Endodermal cell (in vitro differentiated cells): ENCODE data around the gene LPCAT4. TPM values are rescaled to one million over a fixed set of nuclear protein-coding genes. Genes with fewer than 3 reads are reported as not detected.

Experiments
- DNase-seq: peaks from one replicate; pipeline ENCODE4 v3.0.0-alpha.2; 2017
- H3K27ac ChIP-seq: 2 replicates; pipeline ENCODE4 v1.5.1; 2013; ENCODE audit warnings: mild to moderate bottlenecking, low read depth, low read length, moderate library complexity
- H3K27me3 ChIP-seq: 2 replicates; pipeline ENCODE4 v1.6.1; 2013; ENCODE audit warnings: mild to moderate bottlenecking, low read length, moderate library complexity; ENCODE audit not compliant: insufficient read depth, control insufficient read depth, poor library complexity, severe bottlenecking
- H3K36me3 ChIP-seq: 2 replicates; pipeline ENCODE4 v1.7.0; 2013; ENCODE audit warnings: mild to moderate bottlenecking, low read length, moderate library complexity; ENCODE audit not compliant: control insufficient read depth, insufficient read depth
- H3K4me1 ChIP-seq: one replicate; pipeline ENCODE4 v1.7.0; 2013; ENCODE audit warnings: low read length; ENCODE audit not compliant: control insufficient read depth, insufficient read depth
- H3K4me3 ChIP-seq: 2 replicates; pipeline ENCODE4 v1.5.1; 2013; ENCODE audit warnings: mild to moderate bottlenecking, low read length, moderate library complexity
- H3K9ac ChIP-seq: 2 replicates; pipeline ENCODE4 v1.6.1; 2013; ENCODE audit warnings: mild to moderate bottlenecking, low read length, moderate library complexity; ENCODE audit not compliant: poor library complexity, severe bottlenecking; ENCODE audit errors: extremely low read depth
- H3K9me3 ChIP-seq: 2 replicates; pipeline ENCODE4 v1.6.1; 2013; ENCODE audit warnings: mild to moderate bottlenecking, low read length, moderate library complexity; ENCODE audit not compliant: control insufficient read depth
- H3K27ac Mint-ChIP-seq: 2 replicates; pipeline ENCODE4 v1.8.0; 2020; ENCODE audit warnings: mixed read lengths
- H3K27me3 Mint-ChIP-seq: 2 replicates; pipeline ENCODE4 v1.8.0; 2021; ENCODE audit warnings: mild to moderate bottlenecking, mixed read lengths; ENCODE audit not compliant: insufficient read depth
- H3K36me3 Mint-ChIP-seq: 2 replicates; pipeline ENCODE4 v1.8.0; 2020; ENCODE audit warnings: low read depth, mixed read lengths
- H3K4me1 Mint-ChIP-seq: 2 replicates; pipeline ENCODE4 v1.8.0; 2020; ENCODE audit warnings: mixed read lengths
- H3K4me3 Mint-ChIP-seq: 2 replicates; pipeline ENCODE4 v1.8.0; 2020; ENCODE audit warnings: mild to moderate bottlenecking, moderate library complexity, mixed read lengths
- H3K9me3 Mint-ChIP-seq: 2 replicates; pipeline ENCODE4 v1.8.0; 2020; ENCODE audit warnings: mild to moderate bottlenecking, mixed read lengths
- WGBS, 2 experiments: methylation state at CpG; one replicate each; pipeline versions ENCODE4 v1.1.5 to v1.1.7; 2013; ENCODE audit warnings: missing lambda C conversion rate in 2 of 2, mixed read lengths in 1 of 2; ENCODE audit not compliant: insufficient coverage in 1 of 2, insufficient read length in 1 of 2; 5-methylcytosine and 5-hydroxymethylcytosine counted together
- total RNA-seq, 2 donors: library from RNA; stranded (reverse); fragmentation: NEBNext Ultra II Directional in 1 of 2; extraction: Animal tissue kit (Norgen Biotek cat#: 25700) in 1 of 2; gene quantifications; 2 replicates in 1 of 2; 3 replicates in 1 of 2; pipeline ENCODE4 v1.2.1, GENCODE V29; 2021
- TF ChIP-seq, protein P1 (sequence below): fragments of 200-600 bp; sonication (generic); conservative IDR thresholded peaks from 2 replicates; pipeline ENCODE4 v1.5.0; 2021; ENCODE audit warnings: antibody characterized with exemption, mild to moderate bottlenecking

Gene LPCAT4
- total RNA-seq, 2 donors from 2014 or later: 64.7 to 65.6 TPM

DNA sequence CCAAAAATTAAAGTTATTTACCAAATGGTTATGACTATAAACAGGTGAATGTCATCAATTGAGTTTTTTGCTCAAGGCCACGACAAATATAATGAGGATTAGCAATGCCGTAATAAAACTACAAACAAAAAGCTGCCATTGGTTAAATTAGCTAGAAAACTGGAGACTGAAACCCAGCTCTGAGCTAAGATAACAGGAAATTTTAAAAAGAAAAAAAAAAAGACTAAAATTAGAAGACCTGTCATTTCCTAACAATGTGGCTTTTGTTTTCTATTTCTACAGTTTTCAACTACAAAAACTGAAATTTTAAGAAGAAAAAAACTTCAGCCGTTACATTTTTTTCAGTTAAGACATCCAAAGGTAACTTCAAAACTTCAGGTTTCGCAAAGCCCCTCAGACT is 39.1 kb downstream of the LPCAT4 start:
- Histone ChIP-seq H3K4me3 (no peak overlapping the region), H3K27me3 (no peaks in the 10 kb centered on the region), H3K27ac (no peak overlapping the region), H3K9ac (no peak overlapping the region), H3K36me3 (no peaks in the 10 kb centered on the region), H3K4me1 (no peaks in the 10 kb centered on the region), H3K9me3 (peaks cover 5% of the 10 kb centered on the region)
- no peaks in the 10 kb centered on the region for H3K4me1 Mint-ChIP-seq
- no peak for DNase-seq
- H3K9me3 Mint-ChIP-seq: peaks cover 5% of the 10 kb centered on the region
- no peak overlapping the region for H3K27ac Mint-ChIP-seq
- TF ChIP-seq, protein P1, sequence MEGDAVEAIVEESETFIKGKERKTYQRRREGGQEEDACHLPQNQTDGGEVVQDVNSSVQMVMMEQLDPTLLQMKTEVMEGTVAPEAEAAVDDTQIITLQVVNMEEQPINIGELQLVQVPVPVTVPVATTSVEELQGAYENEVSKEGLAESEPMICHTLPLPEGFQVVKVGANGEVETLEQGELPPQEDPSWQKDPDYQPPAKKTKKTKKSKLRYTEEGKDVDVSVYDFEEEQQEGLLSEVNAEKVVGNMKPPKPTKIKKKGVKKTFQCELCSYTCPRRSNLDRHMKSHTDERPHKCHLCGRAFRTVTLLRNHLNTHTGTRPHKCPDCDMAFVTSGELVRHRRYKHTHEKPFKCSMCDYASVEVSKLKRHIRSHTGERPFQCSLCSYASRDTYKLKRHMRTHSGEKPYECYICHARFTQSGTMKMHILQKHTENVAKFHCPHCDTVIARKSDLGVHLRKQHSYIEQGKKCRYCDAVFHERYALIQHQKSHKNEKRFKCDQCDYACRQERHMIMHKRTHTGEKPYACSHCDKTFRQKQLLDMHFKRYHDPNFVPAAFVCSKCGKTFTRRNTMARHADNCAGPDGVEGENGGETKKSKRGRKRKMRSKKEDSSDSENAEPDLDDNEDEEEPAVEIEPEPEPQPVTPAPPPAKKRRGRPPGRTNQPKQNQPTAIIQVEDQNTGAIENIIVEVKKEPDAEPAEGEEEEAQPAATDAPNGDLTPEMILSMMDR: no peak
- H3K4me3 Mint-ChIP-seq: no peak overlapping the region
- WGBS, 2 experiments: 97 to 99% methylated on average over 3 to 4 of the region's 4 CpGs
- H3K27me3 Mint-ChIP-seq: no peaks in the 10 kb centered on the region
- no peaks in the 10 kb centered on the region for H3K36me3 Mint-ChIP-seq

DNA sequence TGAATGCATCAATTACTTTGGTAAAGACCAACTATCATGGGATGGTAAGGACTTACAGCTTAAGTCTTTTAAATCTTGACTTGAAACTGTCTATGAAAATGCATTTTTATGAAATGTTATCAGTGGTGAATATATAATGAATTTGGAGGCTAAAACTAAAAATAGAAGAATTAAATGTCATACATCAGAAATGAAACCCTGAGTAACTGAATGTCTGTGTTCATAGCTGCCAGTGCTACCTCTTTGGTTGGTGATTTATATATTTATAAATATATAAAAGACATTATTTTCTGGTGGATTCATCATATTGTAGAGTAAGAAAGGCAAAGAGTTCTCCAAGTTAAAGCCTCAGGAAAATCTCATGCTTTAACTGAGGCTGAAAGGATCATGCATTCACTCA is 41.6 kb downstream of the LPCAT4 start:
- Histone ChIP-seq H3K4me3 (no peak overlapping the region), H3K36me3 (no peaks in the 10 kb centered on the region), H3K27me3 (no peaks in the 10 kb centered on the region), H3K9me3 (peaks cover 5% of the 10 kb centered on the region), H3K27ac (no peak overlapping the region), H3K9ac (no peak overlapping the region), H3K4me1 (no peaks in the 10 kb centered on the region)
- Mint-ChIP-seq H3K36me3 (no peaks in the 10 kb centered on the region), H3K27me3 (no peaks in the 10 kb centered on the region), H3K27ac (no peak overlapping the region), H3K4me3 (no peak overlapping the region), H3K4me1 (peaks cover 4% of the 10 kb centered on the region), H3K9me3 (peaks cover 5% of the 10 kb centered on the region)
- no peak for DNase-seq
- TF ChIP-seq, protein P1: no peak

DNA sequence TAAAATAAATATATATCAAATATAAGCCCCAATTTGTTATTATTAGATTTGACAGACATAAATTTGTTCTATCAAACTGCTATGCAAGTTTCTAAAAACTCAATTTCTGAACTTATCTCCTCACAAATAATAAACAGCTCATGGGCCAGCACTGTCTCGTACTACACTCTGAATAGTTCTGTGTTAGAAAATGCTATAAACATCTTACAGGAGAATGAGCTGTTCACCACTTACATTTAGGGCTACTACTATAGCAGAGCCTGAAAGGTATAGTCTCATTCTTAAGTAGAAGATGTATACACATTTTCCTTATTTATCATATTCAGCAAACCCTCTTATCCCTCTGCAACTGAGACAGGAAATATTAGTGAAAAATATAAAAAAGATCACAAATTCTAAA is 42.1 kb downstream of the LPCAT4 start:
- Mint-ChIP-seq H3K4me1 (peaks cover 4% of the 10 kb centered on the region), H3K36me3 (no peaks in the 10 kb centered on the region), H3K9me3 (peaks cover 5% of the 10 kb centered on the region), H3K4me3 (no peak overlapping the region), H3K27ac (no peak overlapping the region), H3K27me3 (no peaks in the 10 kb centered on the region)
- H3K27ac ChIP-seq: no peak overlapping the region
- TF ChIP-seq, protein P1: no peak
- H3K36me3 ChIP-seq: no peaks in the 10 kb centered on the region
- H3K4me3 ChIP-seq: no peak overlapping the region
- no peak for DNase-seq
- peaks cover 5% of the 10 kb centered on the region for H3K9me3 ChIP-seq
- no peaks in the 10 kb centered on the region for H3K4me1 ChIP-seq
- WGBS, 2 experiments: 91% methylated on average over 1 of the region's 1 CpG; no CpG with 5 or more reads in 1 of the 2 experiments
- no peak overlapping the region for H3K9ac ChIP-seq
- no peaks in the 10 kb centered on the region for H3K27me3 ChIP-seq
